Heart left ventricle (tissue), 16 donors: ENCODE measurements around the gene SLC39A10. TPM values are rescaled to one million over a fixed set of nuclear protein-coding genes. Genes with fewer than 3 reads are reported as not detected.

Experiments
- ATAC-seq, 4 donors: fragments of 200-7000 bp; cut with Tn5 transposase; one replicate each; pipeline ENCODE4 v1.9.1; 2020 to 2022; ENCODE audit warnings: moderate library complexity in 4 of 4, mild to moderate bottlenecking in 3 of 4, moderate number of reproducible peaks in 1 of 4
- DNase-seq, 5 donors: peaks; one replicate each; pipeline ENCODE4 v3.0.0-alpha.2; 2020
- H3K27ac ChIP-seq, 12 donors: fragments of 200-600 bp; sonication (generic) in 4 of 12; one replicate each; pipeline versions ENCODE4 v1.5.0 to v1.8.0; 2016 to 2022; ENCODE audit warnings: mild to moderate bottlenecking in 2 of 12
- H3K27me3 ChIP-seq, 9 donors: fragments of 200-600 bp; sonication (generic) in 2 of 9; one replicate each; pipeline versions ENCODE4 v1.5.1 to v1.8.0; 2016 to 2022; ENCODE audit warnings: mild to moderate bottlenecking in 3 of 9
- H3K36me3 ChIP-seq, 9 donors: fragments of 200-600 bp; sonication (generic) in 2 of 9; one replicate each; pipeline versions ENCODE4 v1.5.0 to v1.8.0; 2018 to 2022; ENCODE audit warnings: mild to moderate bottlenecking in 2 of 9
- H3K4me1 ChIP-seq, 12 donors: fragments of 200-600 bp; sonication (generic) in 4 of 12; one replicate each; pipeline versions ENCODE4 v1.5.0 to v1.8.0; 2016 to 2022; ENCODE audit warnings: mild to moderate bottlenecking in 3 of 12
- H3K4me3 ChIP-seq, 12 donors: fragments of 200-600 bp; sonication (generic) in 4 of 12; one replicate each; pipeline versions ENCODE4 v1.5.0 to v1.8.0; 2017 to 2022; ENCODE audit warnings: mild to moderate bottlenecking in 9 of 12, moderate library complexity in 4 of 12
- H3K9me3 ChIP-seq, 12 donors: fragments of 200-600 bp; sonication (generic) in 4 of 12; one replicate each; pipeline versions ENCODE4 v1.5.0 to v1.8.0; 2016 to 2022; ENCODE audit warnings: mild to moderate bottlenecking in 1 of 12
- CTCF ChIP-seq, 12 donors: fragments of 200-600 bp; sonication (generic) in 4 of 12; IDR thresholded peaks; one replicate each; pipeline versions ENCODE4 v1.5.0 to v1.8.0; 2018 to 2022; ENCODE audit warnings: antibody characterized with exemption in 12 of 12, mild to moderate bottlenecking in 5 of 12
- POLR2A ChIP-seq, 2 donors: fragments of 450-650 bp; IDR thresholded peaks; one replicate each; pipeline ENCODE4 v1.6.1; 2017; ENCODE audit warnings: antibody characterized with exemption in 2 of 2, mild to moderate bottlenecking in 2 of 2, moderate library complexity in 2 of 2
- WGBS, 4 donors: extraction: QIAGEN DNeasy Blood & Tissue Kit in 2 of 4; methylation state at CpG; one replicate each; pipeline versions ENCODE4 v1.1.5 to v1.1.7; 2013 to 2018; 5-methylcytosine and 5-hydroxymethylcytosine counted together
- intact Hi-C, 10 donors: fragments of 100-400 bp; cut with DNase I; formaldehyde crosslinking; loops; one replicate each; pipeline versions ENCODE4 v1.11.1 to v1.14.2; 2022
- polyA plus RNA-seq, 2 donors: library from polyadenylated mRNA; stranded (reverse); fragments of 200-250 nt; gene quantifications; one replicate each; pipeline ENCODE4 v1.2.3, GENCODE V29; 2013
- total RNA-seq, 9 donors: library from RNA; depleted of rRNA in 2 of 9; stranded (reverse); fragments of >200 nt in 2 of 9; fragmentation: NEBNext Ultra II Directional in 3 of 9; extraction: Animal tissue kit (Norgen Biotek cat#: 25700) in 3 of 9; gene quantifications; one replicate each; pipeline versions ENCODE4 v1.1.0 to v1.2.4, GENCODE V29; 2016 to 2023
- donor health status: ischemic (EF 13 %, LVEDD 7.1; RV severe dilation, severe dysfunction).
- donor health status: healthy with polysubstance abuse.
- donor health status: DM: no; HTN: yes; CAD: no.
- donor health status: DM: no; HTN: no; CAD: no.
- donor health status: ischemic (EF 25% LVEDD 6.9; RV normal size, moderate dysfunction).
- donor health status: ischemic (EF 25% LVEDD 5.7; RV mildly dilated, moderate dysfunction).
- donor health status: healthy.
- donor health status: DM: yes; HTN: yes; CAD: no.
- donor health status: ischemic (EF 35%, LVEDD 5.7; RV mildly dilated, moderate dysfunction).
- donor health status: nonischemic (EF 11% LVEDD 7.7; RV severe dilation, severe dysfunction).
- donor health status: DM: yes; HTN: yes; CAD: no.
- donor health status: PGD.
- donor health status: ischemic (EF 29% LVEDD 5.4; RV normal size, mild dysfunction).
- donor health status: nonischemic (EF 23%, LVEDD 6.1; RV moderate dilation, normal function).

The SLC39A10 gene
- total and polyA plus RNA-seq, 11 donors, result 3.1 to 18.2 (median 9.2) TPM

GRCh38 chr2:195666113-195666712 lies 9.2 kb downstream of the SLC39A10 start:
- Histone ChIP-seq H3K4me3 (no peak overlapping the region), H3K27me3 (no peaks in the 10 kb centered on the region), H3K27ac (no peak overlapping the region), H3K4me1 (peaks cover 0 to 20% (median 1%) of the 10 kb centered on the region in 12 donors), H3K9me3 (no peaks in the 10 kb centered on the region), H3K36me3 (no peaks in the 10 kb centered on the region)
- no peak for TF ChIP-seq CTCF (IDR thresholded peaks at IDR 0.05)
- TF ChIP-seq POLR2A (IDR thresholded peaks at IDR 0.05), result no peak
- ATAC-seq (no peak), DNase-seq (no peak)
- 37 to 56% (median 49%) methylated on average over 3 of the region's 3 CpGs for whole genome bisulfite sequencing, 4 donors
- intact Hi-C loops, result loop anchor here in 3 of 10 donors (10.0 kb wide), 2 partner anchors 171 to 399 kb away; partner anchors contain the start of gene DNAH7 (in 2 of the 3)

- peaks cover 0 to 13% (median 0%) of the 10 kb centered on the region in 12 donors for H3K4me1 ChIP-seq
- H3K4me3 ChIP-seq, result no peak overlapping the region
- H3K36me3 ChIP-seq, result no peaks in the 10 kb centered on the region
- H3K27ac ChIP-seq, result no peak overlapping the region
- no peak for ATAC-seq
- TF ChIP-seq POLR2A (IDR thresholded peaks at IDR 0.05) (no peak), CTCF (IDR thresholded peaks at IDR 0.05) (no peak)
- DNase-seq, result no peak
- intact Hi-C loops, result loop anchor here in 3 of 10 donors (10.0 kb wide), 2 partner anchors 173 to 397 kb away; partner anchors contain the start of gene DNAH7 (in 2 of the 3)
- H3K9me3 ChIP-seq, result no peaks in the 10 kb centered on the region
- H3K27me3 ChIP-seq, result no peaks in the 10 kb centered on the region
Measured at GRCh38 chr2:195667974-195668373, 10.9 kb downstream of the SLC39A10 start.

- H3K4me1 ChIP-seq, result peaks cover 0 to 13% (median 0%) of the 10 kb centered on the region in 12 donors
- no peak for TF ChIP-seq POLR2A (IDR thresholded peaks at IDR 0.05)
- TF ChIP-seq CTCF (IDR thresholded peaks at IDR 0.05), result no peak
- no peaks in the 10 kb centered on the region for H3K27me3 ChIP-seq
- ATAC-seq (no peak), DNase-seq (no peak)
- H3K27ac ChIP-seq, result no peak overlapping the region
- H3K4me3 ChIP-seq, result no peak overlapping the region
- no peaks in the 10 kb centered on the region for H3K9me3 ChIP-seq
- no peaks in the 10 kb centered on the region for H3K36me3 ChIP-seq
- intact Hi-C loops, result no loop called here
Measured at GRCh38 chr2:195670191-195670590, 13.2 kb downstream of the SLC39A10 start.

- no peaks in the 10 kb centered on the region for H3K9me3 ChIP-seq
- peaks cover 0 to 8% (median 0%) of the 10 kb centered on the region in 12 donors for H3K4me1 ChIP-seq
- no peak for ATAC-seq
- 57 to 79% (median 68%) methylated on average over 4 of the region's 4 CpGs for WGBS, 4 donors
- TF ChIP-seq CTCF (IDR thresholded peaks at IDR 0.05) (no peak), POLR2A (IDR thresholded peaks at IDR 0.05) (no peak)
- H3K36me3 ChIP-seq, result no peaks in the 10 kb centered on the region
- H3K27me3 ChIP-seq, result no peaks in the 10 kb centered on the region
- DNase-seq, result no peak
- H3K4me3 ChIP-seq, result no peak overlapping the region
- intact Hi-C loops, result no loop called here
- H3K27ac ChIP-seq, result no peak overlapping the region
Measured at GRCh38 chr2:195671563-195671962, 14.5 kb downstream of the SLC39A10 start.
